NCI-H2227 (cell line): ENCODE results near the gene GLI3.

Experiments
- DNase-seq: peaks from one replicate; lab custom pipeline; 2025; ENCODE audit not compliant: unreplicated experiment; lab: John Stamatoyannopoulos, UW

GLI3 gene

GRCh38 chr7:42143711-42144600 is 93.1 kb downstream of the GLI3 start:
- DNase-seq: no peak

- no peak for DNase-seq
These were observed 94.9 kb downstream of the GLI3 start for GRCh38 chr7:42142089-42142488.

- DNase-seq: no peak
These were observed 97.3 kb downstream of the GLI3 start for GRCh38 chr7:42139751-42140150.

GRCh38 chr7:42138691-42139090 is 98.3 kb downstream of the GLI3 start:
- DNase-seq: no peak

- no peak for DNase-seq
These were observed 99.1 kb downstream of the GLI3 start for GRCh38 chr7:42137941-42138340.

GRCh38 chr7:42137431-42137830 is 99.6 kb downstream of the GLI3 start:
- DNase-seq: no peak

- no peak for DNase-seq
These were observed 101.3 kb downstream of the GLI3 start for GRCh38 chr7:42135728-42136127.

- no peak for DNase-seq
These were observed 102.6 kb downstream of the GLI3 start for GRCh38 chr7:42134276-42134876.

GRCh38 chr7:42133321-42133720 is 103.7 kb downstream of the GLI3 start:
- no peak for DNase-seq

GRCh38 chr7:42128703-42129102 is 108.3 kb downstream of the GLI3 start:
- DNase-seq: no peak

GRCh38 chr7:42127232-42127622 is 109.8 kb downstream of the GLI3 start:
- DNase-seq: no peak

- DNase-seq: no peak
These were observed 110.4 kb downstream of the GLI3 start for GRCh38 chr7:42126475-42127231.

- no peak for DNase-seq
These were observed 111.7 kb downstream of the GLI3 start for GRCh38 chr7:42125321-42125720.

- no peak for DNase-seq
These were observed 113.3 kb downstream of the GLI3 start for GRCh38 chr7:42123716-42124115.

GRCh38 chr7:42120191-42120590 is 116.8 kb downstream of the GLI3 start:
- no peak for DNase-seq

- DNase-seq: no peak
These were observed 119.8 kb downstream of the GLI3 start for GRCh38 chr7:42117201-42117600.

GRCh38 chr7:42115795-42116194 is 121.2 kb downstream of the GLI3 start:
- no peak for DNase-seq

GRCh38 chr7:42110333-42110732 is 126.7 kb downstream of the GLI3 start:
- DNase-seq: no peak

GRCh38 chr7:42108803-42109528 is 128.0 kb downstream of the GLI3 start:
- DNase-seq: no peak

GRCh38 chr7:42107484-42108240 is 129.3 kb downstream of the GLI3 start:
- no peak for DNase-seq
